Upper lobe of left lung (tissue), 6 donors: Measurements from ENCODE around the gene ZC3HAV1L. TPM values are rescaled to one million over a fixed set of nuclear protein-coding genes. Genes with fewer than 3 reads are reported as not detected.

Experiments
- ATAC-seq, 2 donors: fragments of 200-7000 bp; cut with Tn5 transposase; one replicate each; pipeline ENCODE4 v1.9.1; 2022; ENCODE audit warnings: mild to moderate bottlenecking in 2 of 2, moderate library complexity in 2 of 2; ENCODE audit not compliant: low FRiP score in 2 of 2
- DNase-seq, 2 donors: peaks; one replicate each; pipeline ENCODE4 v3.0.0-alpha.2; 2019 to 2020
- H3K27ac ChIP-seq, 4 donors: fragments of 200-600 bp; sonication (generic); one replicate each; pipeline ENCODE4 v1.5.1; 2016 to 2019
- H3K27me3 ChIP-seq, 4 donors: fragments of 200-600 bp; sonication (generic); one replicate each; pipeline ENCODE4 v1.5.1; 2017 to 2019
- H3K36me3 ChIP-seq, 4 donors: fragments of 200-600 bp; sonication (generic); one replicate each; pipeline ENCODE4 v1.5.1; 2016 to 2019
- H3K4me1 ChIP-seq, 4 donors: fragments of 200-600 bp; sonication (generic); one replicate each; pipeline ENCODE4 v1.5.1; 2018 to 2019
- H3K4me3 ChIP-seq, 4 donors: fragments of 200-600 bp; sonication (generic); one replicate each; pipeline ENCODE4 v1.5.1; 2017 to 2019; ENCODE audit warnings: mild to moderate bottlenecking in 2 of 4, moderate library complexity in 1 of 4
- H3K9me3 ChIP-seq, 4 donors: fragments of 200-600 bp; sonication (generic); one replicate each; pipeline ENCODE4 v1.5.1; 2018 to 2019
- EP300 ChIP-seq, 4 donors: sonication (generic); formaldehyde crosslinking; IDR thresholded peaks; one replicate each; pipeline ENCODE4 v1.5.1; 2017; ENCODE audit warnings: antibody characterized with exemption in 4 of 4, control low read depth in 2 of 4
- POLR2A ChIP-seq, 4 donors: fragments of 450-650 bp; IDR thresholded peaks; one replicate each; pipeline ENCODE4 v1.5.1; 2016 to 2017; ENCODE audit warnings: antibody characterized with exemption in 4 of 4, mild to moderate bottlenecking in 2 of 4
- POLR2AphosphoS5 ChIP-seq, 2 donors: sonication (generic); formaldehyde crosslinking; IDR thresholded peaks; one replicate each; pipeline ENCODE4 v1.5.1; 2017; ENCODE audit warnings: antibody characterized with exemption in 2 of 2
- WGBS, 2 donors: methylation state at CpG; one replicate each; pipeline ENCODE4 v1.1.5; 2017 to 2018; 5-methylcytosine and 5-hydroxymethylcytosine counted together
- total RNA-seq, 6 donors: library from RNA; depleted of rRNA in 4 of 6; stranded (reverse); fragments of >200 nt in 4 of 6; gene quantifications; one replicate each; pipeline versions ENCODE4 v1.1.0 to v1.2.1, GENCODE V29; 2016 to 2021
- TF ChIP-seq, protein P1 (sequence below), 6 experiments: fragments of 450-650 bp in 4 of 6; fragments of 200-600 bp in 2 of 6; sonication (generic) in 2 of 6; IDR thresholded peaks; one replicate each; pipeline ENCODE4 v1.5.1; 2016 to 2019; ENCODE audit warnings: antibody characterized with exemption in 6 of 6
- donor health status: DM: no; HTN: no; CAD: no; lungs with moderate emphysema.
- donor health status: DM: no; HTN: yes; CAD: no; lungs with severe emphysema.

The ZC3HAV1L gene
- total RNA-seq, 6 donors from 2014 or later, result 3.4 to 12.6 (median 8.3) TPM

DNA sequence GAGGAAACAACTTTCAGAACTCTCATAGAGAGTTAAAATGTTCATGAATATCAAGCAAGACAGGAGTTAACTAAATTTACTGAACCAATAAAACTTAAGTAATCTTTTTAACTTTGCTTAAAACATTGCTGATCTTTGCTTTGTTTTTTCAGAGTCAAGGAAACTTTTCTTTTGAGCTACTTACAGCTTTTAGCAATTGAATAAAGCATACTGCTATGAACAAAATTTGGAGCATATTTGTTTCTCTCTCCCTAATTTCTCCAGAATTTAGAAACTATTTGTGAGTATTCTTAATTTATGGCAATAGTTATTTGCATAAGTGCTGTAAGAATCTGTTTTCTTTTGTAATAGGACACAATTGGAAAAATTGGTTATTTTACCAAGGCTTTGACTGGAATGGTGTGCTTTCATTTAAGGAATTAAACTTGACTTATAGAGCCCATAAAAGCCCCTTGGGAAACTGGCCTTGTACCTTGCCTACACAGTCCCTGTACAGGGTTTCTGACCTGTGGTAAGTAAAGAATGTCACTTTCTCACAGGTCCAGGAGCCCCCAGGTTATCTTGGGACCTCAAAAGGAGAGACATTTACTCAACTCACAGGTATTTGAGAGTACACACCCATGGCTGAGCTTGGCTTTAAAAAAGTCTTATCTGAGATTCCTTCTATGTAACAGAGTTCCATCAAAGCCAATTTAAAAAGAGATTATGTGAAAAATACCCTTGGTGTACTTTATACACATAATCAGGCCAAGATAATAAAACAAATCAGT, 31.3 kb downstream of the ZC3HAV1L start:
- no peak overlapping the region for H3K4me3 ChIP-seq
- DNase-seq, result no peak
- ATAC-seq, result no peak

DNA sequence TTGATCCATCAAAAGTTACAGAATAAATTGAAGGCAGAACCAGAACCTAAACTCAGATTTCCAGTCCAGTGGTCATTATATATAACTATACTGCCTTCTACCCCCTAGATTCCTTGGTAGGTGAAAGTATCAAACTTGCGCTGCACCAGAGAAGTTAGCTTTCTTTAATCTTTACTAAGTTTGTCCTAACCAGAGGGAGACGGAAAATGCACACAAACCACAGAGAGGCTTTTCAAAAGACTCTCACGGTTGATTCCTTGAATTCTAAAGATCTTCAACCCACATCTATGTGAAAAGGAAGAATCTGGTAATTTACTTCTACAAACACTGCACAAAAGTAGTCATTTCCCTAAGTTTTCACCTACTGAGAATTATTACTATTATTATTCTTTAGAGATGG, 36.4 kb downstream of the ZC3HAV1L start:
- Histone ChIP-seq H3K4me3 (no peak overlapping the region), H3K27ac (no peak overlapping the region), H3K4me1 (no peaks in the 10 kb centered on the region), H3K36me3 (no peaks in the 10 kb centered on the region), H3K9me3 (peaks cover 0 to 2% (median 0%) of the 10 kb centered on the region in 4 donors), H3K27me3 (no peaks in the 10 kb centered on the region)
- no peak for TF ChIP-seq EP300 (IDR thresholded peaks at IDR 0.05)
- no peak for TF ChIP-seq POLR2A (IDR thresholded peaks at IDR 0.05)
- TF ChIP-seq, protein P1, sequence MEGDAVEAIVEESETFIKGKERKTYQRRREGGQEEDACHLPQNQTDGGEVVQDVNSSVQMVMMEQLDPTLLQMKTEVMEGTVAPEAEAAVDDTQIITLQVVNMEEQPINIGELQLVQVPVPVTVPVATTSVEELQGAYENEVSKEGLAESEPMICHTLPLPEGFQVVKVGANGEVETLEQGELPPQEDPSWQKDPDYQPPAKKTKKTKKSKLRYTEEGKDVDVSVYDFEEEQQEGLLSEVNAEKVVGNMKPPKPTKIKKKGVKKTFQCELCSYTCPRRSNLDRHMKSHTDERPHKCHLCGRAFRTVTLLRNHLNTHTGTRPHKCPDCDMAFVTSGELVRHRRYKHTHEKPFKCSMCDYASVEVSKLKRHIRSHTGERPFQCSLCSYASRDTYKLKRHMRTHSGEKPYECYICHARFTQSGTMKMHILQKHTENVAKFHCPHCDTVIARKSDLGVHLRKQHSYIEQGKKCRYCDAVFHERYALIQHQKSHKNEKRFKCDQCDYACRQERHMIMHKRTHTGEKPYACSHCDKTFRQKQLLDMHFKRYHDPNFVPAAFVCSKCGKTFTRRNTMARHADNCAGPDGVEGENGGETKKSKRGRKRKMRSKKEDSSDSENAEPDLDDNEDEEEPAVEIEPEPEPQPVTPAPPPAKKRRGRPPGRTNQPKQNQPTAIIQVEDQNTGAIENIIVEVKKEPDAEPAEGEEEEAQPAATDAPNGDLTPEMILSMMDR (IDR thresholded peaks at IDR 0.05), result no peak
- no peak for TF ChIP-seq POLR2AphosphoS5 (IDR thresholded peaks at IDR 0.05)
- no peak for ATAC-seq
- 82 to 96% methylated on average over 3 of the region's 3 CpGs for WGBS, 2 donors
- no peak for DNase-seq

More for the DNA sequence above, 31.3 kb downstream of the ZC3HAV1L start:
- TF ChIP-seq, protein P1 (IDR thresholded peaks at IDR 0.05), result no peak
- TF ChIP-seq EP300 (IDR thresholded peaks at IDR 0.05) (no peak), POLR2AphosphoS5 (IDR thresholded peaks at IDR 0.05) (no peak), POLR2A (IDR thresholded peaks at IDR 0.05) (no peak)
- no peaks in the 10 kb centered on the region for H3K27me3 ChIP-seq
- H3K9me3 ChIP-seq, result peaks cover 0 to 4% (median 1%) of the 10 kb centered on the region in 4 donors
- no peak overlapping the region for H3K27ac ChIP-seq
- no peaks in the 10 kb centered on the region for H3K4me1 ChIP-seq
- no peaks in the 10 kb centered on the region for H3K36me3 ChIP-seq

DNA sequence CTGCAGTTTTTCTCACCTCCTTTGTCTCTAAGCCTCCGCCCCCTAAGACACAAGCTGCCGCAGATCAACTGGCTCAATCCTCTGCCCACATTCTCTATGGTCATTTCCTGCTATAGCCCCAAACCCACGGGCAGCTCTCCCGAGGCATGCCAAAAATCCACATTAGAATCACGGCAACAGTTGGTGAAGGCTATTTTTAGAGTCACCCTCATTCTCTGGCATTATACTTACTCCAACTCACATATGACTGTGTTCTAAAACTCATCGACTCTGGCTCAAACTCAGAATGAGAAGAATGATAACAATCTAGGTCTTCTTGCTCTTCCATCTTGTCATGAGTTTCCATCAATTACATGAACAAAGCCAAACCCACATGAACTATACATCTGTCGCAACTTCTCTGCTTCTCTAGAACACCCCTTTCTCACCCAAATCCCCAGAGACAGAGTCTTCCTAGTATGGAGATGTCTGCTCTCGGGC, 43.8 kb downstream of the ZC3HAV1L start:
- H3K36me3 ChIP-seq, result no peaks in the 10 kb centered on the region
- WGBS, 2 donors, result 72 to 82% methylated on average over 8 of the region's 8 CpGs
- no peak for TF ChIP-seq EP300 (IDR thresholded peaks at IDR 0.05)
- TF ChIP-seq, protein P1 (IDR thresholded peaks at IDR 0.05), result no peak
- peaks cover 0 to 7% (median 3%) of the 10 kb centered on the region in 4 donors for H3K9me3 ChIP-seq
- H3K27ac ChIP-seq, result no peak overlapping the region
- H3K4me3 ChIP-seq, result no peak overlapping the region
- no peaks in the 10 kb centered on the region for H3K27me3 ChIP-seq
- no peaks in the 10 kb centered on the region for H3K4me1 ChIP-seq
- ATAC-seq, result no peak
- no peak for DNase-seq

DNA sequence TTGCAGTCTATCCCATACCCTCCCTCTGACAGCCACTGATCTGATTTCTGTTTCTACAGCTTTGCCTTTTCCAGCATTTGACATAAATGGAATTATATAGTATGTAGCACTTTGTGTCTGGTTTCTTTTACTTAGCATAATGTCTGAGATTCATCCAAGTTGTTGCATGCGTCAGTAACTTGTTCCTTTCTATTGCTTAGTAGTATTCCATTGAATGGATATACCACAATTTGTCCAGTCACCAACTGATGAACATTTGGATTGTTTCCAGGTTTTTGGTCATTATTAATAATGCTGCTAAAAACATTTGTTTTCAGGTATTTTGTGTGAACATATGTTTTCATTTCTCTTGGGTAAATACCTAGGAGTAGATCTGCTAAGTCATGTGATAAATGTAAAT, 48.2 kb downstream of the ZC3HAV1L start:
- H3K27ac ChIP-seq, result no peak overlapping the region
- H3K9me3 ChIP-seq, result peaks cover 0 to 8% (median 3%) of the 10 kb centered on the region in 4 donors
- H3K4me1 ChIP-seq, result no peaks in the 10 kb centered on the region
- ATAC-seq, result no peak
- H3K4me3 ChIP-seq, result no peak overlapping the region
- DNase-seq, result no peak
- no peak for TF ChIP-seq EP300 (IDR thresholded peaks at IDR 0.05)
- TF ChIP-seq, protein P1 (IDR thresholded peaks at IDR 0.05), result no peak
- no peak for TF ChIP-seq POLR2AphosphoS5 (IDR thresholded peaks at IDR 0.05)
- no peak for TF ChIP-seq POLR2A (IDR thresholded peaks at IDR 0.05)
- H3K27me3 ChIP-seq, result no peaks in the 10 kb centered on the region
- WGBS, 2 donors, result 100% methylated on average over 1 of the region's 1 CpG
- no peaks in the 10 kb centered on the region for H3K36me3 ChIP-seq
